Cardiac muscle cell (in vitro differentiated cells and primary cell): Measurements from ENCODE around the gene LRFN4. TPM values are rescaled to one million over a fixed set of nuclear protein-coding genes. Genes with fewer than 3 reads are reported as not detected.

Experiments
- DNase-seq, 2 donors: peaks; one replicate each; pipeline versions ENCODE4 v3.0.0 to v3.0.0-alpha.2; 2010 to 2017; ENCODE audit warnings: low read depth in 1 of 2, low spot score in 1 of 2
- H3K27ac ChIP-seq: fragments of 200-600 bp; sonication (generic); 2 replicates; pipeline ENCODE4 v1.5.1; 2016
- H3K27me3 ChIP-seq: fragments of 200-600 bp; sonication (generic); 2 replicates; pipeline ENCODE4 v1.6.0; 2016; ENCODE audit warnings: control low read depth
- H3K36me3 ChIP-seq: fragments of 200-600 bp; sonication (generic); 2 replicates; pipeline ENCODE4 v1.5.1; 2016; ENCODE audit warnings: control low read depth
- H3K4me1 ChIP-seq: fragments of 200-600 bp; sonication (generic); 2 replicates; pipeline ENCODE4 v1.8.1; 2017; ENCODE audit warnings: low read depth, mild to moderate bottlenecking, mixed run types
- H3K4me3 ChIP-seq: fragments of 200-600 bp; sonication (generic); 2 replicates; pipeline ENCODE4 v1.5.1; 2016; ENCODE audit warnings: mild to moderate bottlenecking
- H3K9me3 ChIP-seq: fragments of 200-600 bp; sonication (generic); 2 replicates; pipeline ENCODE4 v1.5.1; 2017; ENCODE audit warnings: low read depth, mild to moderate bottlenecking, control low read depth
- CTCF ChIP-seq: IDR thresholded peaks from 2 replicates; pipeline ENCODE4 v1.5.1; 2012; ENCODE audit warnings: low read depth, mild to moderate bottlenecking, low read length
- polyA plus RNA-seq: library from polyadenylated mRNA; unstranded; fragments of >200 nt; fragmentation: Nextera tagmentation; extraction: Ambion mirVana; gene quantifications from 2 replicates; pipeline ENCODE4 v1.2.1, GENCODE V29; 2016
- total RNA-seq: library from RNA; depleted of rRNA; stranded (reverse); fragments of >200 nt; gene quantifications from 2 replicates; pipeline ENCODE4 v1.2.3, GENCODE V29; 2016

Gene LRFN4
- total and polyA plus RNA-seq, 2 experiments from 2014 or later = 41.6 to 50.4 TPM

DNA sequence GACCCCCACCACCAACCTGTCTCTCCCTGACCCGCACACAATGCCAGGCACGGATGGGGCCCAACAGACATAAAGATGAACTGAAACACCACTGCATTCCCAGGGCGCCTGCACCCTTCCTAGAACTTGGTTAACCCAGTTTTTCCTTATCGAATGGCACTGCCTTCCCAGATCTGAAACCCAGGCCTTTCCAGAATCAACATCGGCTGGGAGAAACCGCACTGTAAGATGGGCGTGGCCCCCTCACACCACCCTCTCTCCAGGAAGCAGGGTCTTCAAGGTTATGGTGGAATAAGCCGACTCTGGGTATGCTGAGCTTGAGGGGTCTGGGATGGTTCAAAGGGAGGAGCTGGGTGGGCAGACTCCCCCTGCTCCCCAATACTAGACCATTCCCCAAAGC, 23.1 kb downstream of the LRFN4 start:
- no peak overlapping the region for H3K27ac ChIP-seq
- H3K9me3 ChIP-seq = no peaks in the 10 kb centered on the region
- peaks cover 37% of the 10 kb centered on the region for H3K4me1 ChIP-seq
- no peak overlapping the region for H3K4me3 ChIP-seq
- no peak for TF ChIP-seq CTCF
- no peaks in the 10 kb centered on the region for H3K27me3 ChIP-seq
- H3K36me3 ChIP-seq = no peaks in the 10 kb centered on the region
- no peak for DNase-seq

DNA sequence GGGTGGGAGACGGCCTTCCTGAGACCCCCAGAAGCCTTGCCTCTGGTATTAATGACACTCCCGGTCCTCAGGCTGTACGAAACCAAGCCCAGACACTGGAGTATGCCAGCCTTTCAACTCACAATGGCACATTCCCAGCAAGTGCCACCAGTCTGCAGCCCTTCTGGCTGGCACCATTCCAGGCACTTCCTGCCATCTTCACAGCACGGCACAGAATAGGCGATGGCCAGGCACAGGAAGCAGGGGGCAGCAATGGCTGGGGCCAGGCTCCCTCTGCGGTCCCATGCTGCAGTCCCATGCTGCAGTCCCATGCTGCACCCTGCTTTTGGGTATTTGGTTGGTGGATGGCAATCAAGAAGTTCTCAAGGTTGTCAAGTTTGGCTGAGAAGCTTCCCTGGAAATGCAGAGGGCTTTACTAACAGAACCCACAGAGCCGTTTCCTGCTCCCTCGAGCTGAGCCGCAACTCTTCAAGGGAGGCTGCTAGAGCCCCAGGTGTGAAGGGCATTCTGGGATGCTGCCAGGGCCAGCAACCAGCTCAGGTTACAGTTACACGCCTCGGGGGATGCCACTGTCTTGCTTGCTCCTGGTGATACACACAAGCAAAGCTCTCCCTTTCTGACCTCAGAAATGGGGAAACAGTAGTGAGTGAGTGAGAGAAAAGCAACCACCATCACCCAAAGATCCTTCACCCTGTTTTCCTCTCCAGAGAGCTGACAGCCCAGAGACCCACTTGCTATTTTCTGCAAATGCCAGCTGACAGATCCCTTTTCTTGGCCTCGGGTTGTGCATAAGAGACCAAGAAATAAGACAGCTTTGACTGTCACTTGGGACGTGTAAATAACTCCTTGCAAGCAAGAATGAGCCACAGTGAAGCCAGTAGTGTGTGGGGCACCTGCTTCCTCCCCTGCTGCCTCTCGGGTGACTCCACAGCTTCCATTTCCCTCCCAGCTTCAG, 23.9 kb downstream of the LRFN4 start:
- TF ChIP-seq CTCF = no peak
- Histone ChIP-seq H3K9me3 (no peaks in the 10 kb centered on the region), H3K4me3 (no peak overlapping the region), H3K27ac (peak overlapping the region; percentile 72), H3K27me3 (no peaks in the 10 kb centered on the region), H3K36me3 (no peaks in the 10 kb centered on the region), H3K4me1 (peaks cover 37% of the 10 kb centered on the region)
- peak in 1 of 2 donors; percentile 39 for DNase-seq

GRCh38 chr11:66881451-66881835, 24.6 kb downstream of the LRFN4 start:
- H3K36me3 ChIP-seq = no peaks in the 10 kb centered on the region
- TF ChIP-seq CTCF = no peak
- peak overlapping the region; percentile 72 for H3K27ac ChIP-seq
- H3K4me1 ChIP-seq = peaks cover 40% of the 10 kb centered on the region
- DNase-seq = no peak
- no peaks in the 10 kb centered on the region for H3K27me3 ChIP-seq
- H3K9me3 ChIP-seq = no peaks in the 10 kb centered on the region
- no peak overlapping the region for H3K4me3 ChIP-seq

GRCh38 chr11:66881927-66882452, 25.1 kb downstream of the LRFN4 start:
- H3K9me3 ChIP-seq = no peaks in the 10 kb centered on the region
- TF ChIP-seq CTCF = no peak
- H3K27ac ChIP-seq = peak overlapping the region; percentile 72
- peak in 1 of 2 donors; percentile 45 for DNase-seq
- H3K36me3 ChIP-seq = no peaks in the 10 kb centered on the region
- H3K4me3 ChIP-seq = no peak overlapping the region
- H3K4me1 ChIP-seq = peaks cover 36% of the 10 kb centered on the region
- no peaks in the 10 kb centered on the region for H3K27me3 ChIP-seq

DNA sequence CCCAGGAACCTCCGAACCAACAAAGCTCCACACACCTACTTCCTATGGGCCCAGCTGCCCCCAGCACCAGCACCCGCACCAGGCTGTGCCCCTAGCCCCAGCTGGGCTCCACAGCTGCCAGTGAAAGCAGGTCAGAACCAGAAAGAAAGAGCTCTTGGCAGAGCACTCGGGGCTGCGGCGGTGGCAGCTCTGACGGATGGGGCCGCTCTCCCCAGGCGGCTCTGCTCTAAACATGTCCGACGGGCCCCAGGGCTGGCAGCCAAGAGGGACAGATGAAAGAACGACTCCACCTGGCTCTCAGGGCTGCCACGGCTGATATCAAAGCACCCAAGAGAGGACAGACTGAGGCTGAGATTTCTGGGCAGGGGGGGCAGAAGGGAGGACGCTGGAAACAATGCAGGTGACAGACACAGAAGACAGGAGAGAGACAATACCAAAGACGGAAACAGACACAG, 25.7 kb downstream of the LRFN4 start:
- TF ChIP-seq CTCF = no peak
- Histone ChIP-seq H3K27ac (peak overlapping the region; percentile 72), H3K27me3 (no peaks in the 10 kb centered on the region), H3K36me3 (no peaks in the 10 kb centered on the region), H3K9me3 (no peaks in the 10 kb centered on the region), H3K4me1 (peaks cover 36% of the 10 kb centered on the region), H3K4me3 (no peak overlapping the region)
- DNase-seq = no peak
